GM23248 (cell line): Measurements from ENCODE around the gene TEX22.

Experiments
- EZH2 ChIP-seq: fragments of 200-600 bp; sonication (generic); IDR thresholded peaks from 2 replicates; pipeline ENCODE4 v1.6.1; 2018; ENCODE audit warnings: antibody characterized with exemption, mild to moderate bottlenecking; ENCODE audit not compliant: insufficient read depth, poor library complexity, severe bottlenecking
- EZH2phosphoT487 ChIP-seq: fragments of 200-600 bp; sonication (generic); IDR thresholded peaks from 2 replicates; pipeline ENCODE4 v1.6.1; 2018; ENCODE audit warnings: antibody characterized with exemption, moderate library complexity, mild to moderate bottlenecking, low read depth; ENCODE audit not compliant: insufficient read depth

GRCh38 chr14:105456736-105457617 is 58.6 kb downstream of the TEX22 start:
- TF ChIP-seq EZH2phosphoT487 (no peak), EZH2 (no peak)
